K562 (cell line): ENCODE data around the gene GPR85. TPM values are rescaled to one million over a fixed set of nuclear protein-coding genes. Genes with fewer than 3 reads are reported as not detected.

Source experiments
- BACH1 ChIP-seq: fragments of 200-800 bp; sonication (Bioruptor generic); IDR thresholded peaks from 2 replicates; pipeline ENCODE4 v1.6.1; 2016; ENCODE audit warnings: missing genetic modification characterization, missing compliant biosample characterization
- BCLAF1 ChIP-seq, 2 experiments: fragments of 450-650 bp in 1 of 2; IDR thresholded peaks; 2 replicates each; pipeline ENCODE4 v1.6.1; 2011 to 2017; ENCODE audit warnings: low read depth in 2 of 2, antibody characterized with exemption in 1 of 2, borderline replicate concordance in 1 of 2, low read length in 1 of 2, mild to moderate bottlenecking in 1 of 2, mixed read lengths in 1 of 2; ENCODE audit not compliant: control insufficient read depth in 1 of 2
- CSDE1 ChIP-seq, 2 experiments: fragments of 450-650 bp; IDR thresholded peaks; 2 replicates each; pipeline ENCODE4 v1.6.1; 2016; ENCODE audit warnings: mild to moderate bottlenecking in 1 of 2
- ESRRA ChIP-seq: fragments of 450-650 bp; IDR thresholded peaks from 2 replicates; pipeline ENCODE4 v1.6.1; 2014; ENCODE audit warnings: low read depth, mild to moderate bottlenecking, moderate library complexity, borderline replicate concordance
- JUNB ChIP-seq: fragments of 450-650 bp; formaldehyde crosslinking; conservative IDR thresholded peaks from 2 replicates; pipeline ENCODE4 v1.4.0; 2020; ENCODE audit warnings: mild to moderate bottlenecking
- MTA1 ChIP-seq: fragments of 450-650 bp; IDR thresholded peaks from 2 replicates; pipeline ENCODE4 v1.6.1; 2017; ENCODE audit warnings: borderline replicate concordance
- PKNOX1 ChIP-seq: fragments of 450-650 bp; IDR thresholded peaks from 2 replicates; pipeline ENCODE4 v1.6.1; 2016
- PRMT5 ChIP-seq: sonication (generic); formaldehyde crosslinking; IDR thresholded peaks from 2 replicates; pipeline ENCODE4 v1.5.0; 2020; ENCODE audit warnings: missing genetic modification reagents
- RBM17 ChIP-seq: fragments of 200-400 bp; formaldehyde crosslinking; IDR thresholded peaks from 2 replicates; pipeline ENCODE4 v1.6.1; 2017; ENCODE audit warnings: low read depth, mild to moderate bottlenecking, low read length, borderline replicate concordance
- SIN3A ChIP-seq, 2 experiments: fragments of 150-350 bp in 1 of 2; IDR thresholded peaks; 2 replicates each; pipeline ENCODE4 v1.6.1; 2011 to 2016; ENCODE audit warnings: borderline replicate concordance in 2 of 2, low read depth in 2 of 2, low read length in 2 of 2, mild to moderate bottlenecking in 2 of 2, moderate library complexity in 2 of 2; ENCODE audit not compliant: control insufficient read depth in 1 of 2
- SMAD1 ChIP-seq: fragments of 150-350 bp; IDR thresholded peaks from 2 replicates; pipeline ENCODE4 v1.6.1; 2014; ENCODE audit warnings: low read length, low read depth; ENCODE audit not compliant: partially characterized antibody
- THRB ChIP-seq: fragments of 450-650 bp; formaldehyde crosslinking; conservative IDR thresholded peaks from 2 replicates; pipeline ENCODE4 v1.4.0; 2022; ENCODE audit warnings: mild to moderate bottlenecking, missing genetic modification characterization
- UBTF ChIP-seq, 2 experiments: IDR thresholded peaks; 2 replicates each; pipeline ENCODE4 v1.6.1; 2012; ENCODE audit warnings: improper control_type of control experiment in 2 of 2, low read depth in 2 of 2, low read length in 2 of 2, borderline replicate concordance in 1 of 2
- ZKSCAN1 ChIP-seq: fragments of 150-350 bp; IDR thresholded peaks from 2 replicates; pipeline ENCODE4 v1.6.1; 2016; ENCODE audit warnings: low read depth, low read length
- ZNF263 ChIP-seq: sonication (generic); formaldehyde crosslinking; IDR thresholded peaks from 2 replicates; pipeline ENCODE4 v1.8.0; 2022; ENCODE audit warnings: mild to moderate bottlenecking, missing genetic modification reagents, borderline replicate concordance
- ZNF551 ChIP-seq: fragments of 250-450 bp; sonication (Bioruptor Pico); IDR thresholded peaks from 2 replicates; pipeline ENCODE4 v1.5.0; 2021; ENCODE audit warnings: mild to moderate bottlenecking, moderate library complexity
- ZNF561 ChIP-seq: fragments of 450-650 bp; formaldehyde crosslinking; conservative IDR thresholded peaks from 2 replicates; pipeline ENCODE4 v1.4.0; 2020; ENCODE audit warnings: mild to moderate bottlenecking, moderate library complexity
- polyA plus RNA-seq, 8 experiments: library from polyadenylated mRNA; depleted of rRNA in 4 of 8; stranded (reverse) in 5 of 8; unstranded in 3 of 8; fragments of >200 nt; fragmentation: Nextera tagmentation in 2 of 8; fragmentation: Illumina TruSeq in 1 of 8; extraction: Ambion mirVana in 2 of 8; extraction: Trizol in 1 of 8; gene quantifications; 2 replicates each; pipeline versions ENCODE4 v1.2.1 to v1.2.3, GENCODE V29; 2011 to 2014; ENCODE audit warnings: inconsistent platforms in 1 of 8, missing spikeins in 1 of 8
- total RNA-seq, 7 experiments: library from RNA; depleted of rRNA in 6 of 7; stranded (reverse); fragments of >200 nt in 6 of 7; fragmentation: Illumina TruSeq in 2 of 7; extraction: Trizol in 2 of 7; gene quantifications; 2 replicates each; pipeline versions ENCODE4 v1.2.1 to v1.2.3, GENCODE V29; 2011 to 2021; ENCODE audit warnings: low replicate concordance in 1 of 7

The GPR85 gene
- total and polyA plus RNA-seq, 9 of the 15 experiments (the other 6 are each of a cell fraction or from before 2014, with no cell fraction given) = 2.9 to 18.2 (median 4.0) TPM

GRCh38 chr7:113085781-113086390 is 741 bp downstream of the GPR85 start (continued):
- TF ChIP-seq MTA1 (no peak; the same call in 1 of the 2 replicates), ZNF551 (CRISPR knock-in tag) (no peak), ESRRA (no peak), ZKSCAN1 (no peak), THRB (CRISPR knock-in tag) (peak; percentile 89), PKNOX1 (no peak), BCLAF1 (IDR thresholded peaks at IDR 0.05; ENCODE audit: borderline replicate concordance in 1 of 2, control insufficient read depth in 1 of 2, low read depth in 2 of 2, low read length in 1 of 2) (no peak), ZNF263 (CRISPR knock-in tag) (no peak), SMAD1 (no peak), ZNF561 (CRISPR knock-in tag) (no peak), UBTF (IDR thresholded peaks at IDR 0.05; ENCODE audit: borderline replicate concordance in 1 of 2, low read depth in 2 of 2, low read length in 2 of 2) (no peak), SIN3A (IDR thresholded peaks at IDR 0.05; ENCODE audit: borderline replicate concordance in 2 of 2, control insufficient read depth in 1 of 2, low read depth in 2 of 2, low read length in 2 of 2) (no peak), PRMT5 (CRISPR knock-in tag) (no peak), CSDE1 (IDR thresholded peaks at IDR 0.05) (peak in 1 of 2 experiments; percentile 58; a peak in 1 of 4 replicates), RBM17 (no peak), JUNB (CRISPR knock-in tag) (no peak), BACH1 (tag) (no peak)
